ENCODE measurements around the gene LAMA5.

LAMA5 gene

GRCh38 chr20:62297449-62298227, 69.5 kb downstream of the LAMA5 start:
- DNase-seq (ENCODE audit: low read depth), result peak; percentile 65
- no peak overlapping the region for H3K4me3 ChIP-seq (ENCODE audit: low read depth, low read length)
- TF ChIP-seq CTCF (IDR thresholded peaks at IDR 0.05; ENCODE audit: control insufficient read depth, extremely low read depth, insufficient read depth), result no peak

GRCh38 chr20:62296724-62297448, 70.2 kb downstream of the LAMA5 start:
- TF ChIP-seq CTCF (IDR thresholded peaks at IDR 0.05; ENCODE audit: control insufficient read depth, extremely low read depth, insufficient read depth), result no peak
- no peak for DNase-seq (ENCODE audit: low read depth)
- H3K4me3 ChIP-seq (ENCODE audit: low read depth, low read length), result no peak overlapping the region

GRCh38 chr20:62294516-62294915, 72.6 kb downstream of the LAMA5 start:
- no peak overlapping the region for H3K4me3 ChIP-seq (ENCODE audit: low read depth, low read length)
- no peak for DNase-seq (ENCODE audit: low read depth)
- TF ChIP-seq CTCF (IDR thresholded peaks at IDR 0.05; ENCODE audit: control insufficient read depth, extremely low read depth, insufficient read depth), result no peak

- TF ChIP-seq CTCF (IDR thresholded peaks at IDR 0.05; ENCODE audit: control insufficient read depth, extremely low read depth, insufficient read depth), result no peak
- DNase-seq (ENCODE audit: low read depth), result no peak
- H3K4me3 ChIP-seq (ENCODE audit: low read depth, low read length), result no peak overlapping the region
These were observed 73.2 kb downstream of the LAMA5 start for GRCh38 chr20:62293946-62294345.

GRCh38 chr20:62293111-62293784, 73.9 kb downstream of the LAMA5 start:
- TF ChIP-seq CTCF (IDR thresholded peaks at IDR 0.05; ENCODE audit: control insufficient read depth, extremely low read depth, insufficient read depth), result no peak
- no peak overlapping the region for H3K4me3 ChIP-seq (ENCODE audit: low read depth, low read length)
- no peak for DNase-seq (ENCODE audit: low read depth)

GRCh38 chr20:62292108-62292507, 75.0 kb downstream of the LAMA5 start:
- no peak for DNase-seq (ENCODE audit: low read depth)
- TF ChIP-seq CTCF (IDR thresholded peaks at IDR 0.05; ENCODE audit: control insufficient read depth, extremely low read depth, insufficient read depth), result no peak
- no peak overlapping the region for H3K4me3 ChIP-seq (ENCODE audit: low read depth, low read length)

All from LNCaP clone FGC (cell line).